Neural progenitor cell (in vitro differentiated cells): ENCODE data around the gene NEK10.

ENCODE experiments used
- CTCF ChIP-seq: fragments of 200-600 bp; sonication (generic); IDR thresholded peaks from 2 replicates; pipeline ENCODE4 v1.5.1; 2017; ENCODE audit warnings: antibody characterized with exemption, mild to moderate bottlenecking
- EZH2 ChIP-seq: fragments of 200-600 bp; sonication (generic); IDR thresholded peaks from 2 replicates; pipeline ENCODE4 v1.6.1; 2017; ENCODE audit warnings: antibody characterized with exemption, mild to moderate bottlenecking, moderate library complexity
- EZH2phosphoT487 ChIP-seq: fragments of 200-600 bp; sonication (generic); IDR thresholded peaks from 2 replicates; pipeline ENCODE4 v1.6.1; 2017; ENCODE audit warnings: antibody characterized with exemption

- no peak for TF ChIP-seq EZH2phosphoT487
- TF ChIP-seq CTCF: no peak
- no peak for TF ChIP-seq EZH2
Measured at GRCh38 chr3:27072810-27073651, 296.2 kb downstream of the NEK10 start.
